Measurements from ENCODE around the gene MYH14. TPM values are rescaled to one million over a fixed set of nuclear protein-coding genes. Genes with fewer than 3 reads are reported as not detected.
"Not testable (repeated sequence)": the region's sequence is repeated elsewhere in the genome, so short reads cannot be mapped to it uniquely, and the experiment has no call there.

The MYH14 gene
- total RNA-seq, 2 donors from 2014 or later, result 27.0 to 31.5 TPM

- no peak for DNase-seq (ENCODE audit: low spot score)
- Histone ChIP-seq H3K27ac (no peak overlapping the region), H3K27me3 (replicated peaks; ENCODE audit: insufficient read depth) (no peaks in the 10 kb centered on the region), H3K9me3 (no peaks in the 10 kb centered on the region), H3K36me3 (no peaks in the 10 kb centered on the region), H3K4me1 (replicated peaks) (peaks cover 10% of the 10 kb centered on the region), H3K4me3 (peak overlapping the region; percentile 16 to 27)
- WGBS, result under 1% methylated on average over 63 of the region's 104 CpGs
- TF ChIP-seq POLR2A (IDR thresholded peaks at IDR 0.05) (no peak), CTCF (IDR thresholded peaks at IDR 0.05) (peak in 1 of 4 experiments; percentile 32)
- intact Hi-C loops (cut with DNase I), result no loop called here
Observed at GRCh38 chr19:50328224-50328872, 124.9 kb downstream of the MYH14 start.

GRCh38 chr19:50328873-50329145 is 125.4 kb downstream of the MYH14 start:
- H3K36me3 ChIP-seq, result no peaks in the 10 kb centered on the region
- 0% methylated on average over 15 of the region's 40 CpGs for WGBS
- H3K4me3 ChIP-seq, result peak overlapping the region; percentile 16 to 27
- no peaks in the 10 kb centered on the region for H3K27me3 ChIP-seq (replicated peaks; ENCODE audit: insufficient read depth)
- peaks cover 10% of the 10 kb centered on the region for H3K4me1 ChIP-seq (replicated peaks)
- no peaks in the 10 kb centered on the region for H3K9me3 ChIP-seq
- no peak overlapping the region for H3K27ac ChIP-seq
- DNase-seq (ENCODE audit: low spot score), result no peak
- no peak for TF ChIP-seq POLR2AphosphoS5 (IDR thresholded peaks at IDR 0.05)
- no peak for TF ChIP-seq CTCF (IDR thresholded peaks at IDR 0.05)
- TF ChIP-seq POLR2A (IDR thresholded peaks at IDR 0.05), result no peak
- intact Hi-C loops (cut with DNase I), result no loop called here

- H3K27ac ChIP-seq, result peak within 1 kb of the TSS; percentile 63 to 81
- H3K27me3 ChIP-seq (replicated peaks; ENCODE audit: insufficient read depth), result no peaks in the 10 kb centered on the region
- peaks cover 10% of the 10 kb centered on the region for H3K4me1 ChIP-seq (replicated peaks)
- peak within 1 kb of the TSS; percentile 16 to 30 for H3K4me3 ChIP-seq
- under 1% methylated on average over 39 of the region's 43 CpGs for WGBS
- no peaks in the 10 kb centered on the region for H3K9me3 ChIP-seq
- H3K36me3 ChIP-seq, result no peaks in the 10 kb centered on the region
- TF ChIP-seq CTCF (IDR thresholded peaks at IDR 0.05) (peak in 2 of 4 experiments; percentile 20 to 25), POLR2A (IDR thresholded peaks at IDR 0.05) (peak; percentile 87), POLR2AphosphoS5 (IDR thresholded peaks at IDR 0.05) (peak; percentile 95)
- intact Hi-C loops (cut with DNase I), result no loop called here
- peak; percentile 100 for DNase-seq (ENCODE audit: low spot score)
Observed at GRCh38 chr19:50329146-50329925, 125.9 kb downstream of the MYH14 start, which contains the start of gene KCNC3. KCNC3 (minus strand) TSS chr19:50329377; CDS start chr19:50329082, 295 bp downstream.

GRCh38 chr19:50329926-50330294 is 126.5 kb downstream of the MYH14 start:
- H3K4me1 ChIP-seq (replicated peaks), result peaks cover 10% of the 10 kb centered on the region
- H3K9me3 ChIP-seq; H3K27me3 ChIP-seq (replicated peaks; ENCODE audit: insufficient read depth); H3K36me3 ChIP-seq; DNase-seq (ENCODE audit: low spot score); intact Hi-C loops (cut with DNase I): not testable (repeated sequence)
- H3K4me3 ChIP-seq, result peak overlapping the region in 1 of 2 donors; percentile 11
- H3K27ac ChIP-seq, result peak overlapping the region; percentile 63 to 81
- 18% methylated on average over 18 of the region's 18 CpGs for WGBS

GRCh38 chr19:50330365-50331078 is 127.1 kb downstream of the MYH14 start:
- WGBS, result 2% methylated on average over 48 of the region's 48 CpGs
- Histone ChIP-seq H3K4me1 (replicated peaks) (peaks cover 6% of the 10 kb centered on the region), H3K4me3 (peak overlapping the region; percentile 12 to 30), H3K36me3 (no peaks in the 10 kb centered on the region), H3K27ac (peak overlapping the region; percentile 39 to 81), H3K9me3 (no peaks in the 10 kb centered on the region), H3K27me3 (replicated peaks; ENCODE audit: insufficient read depth) (no peaks in the 10 kb centered on the region)
- intact Hi-C loops (cut with DNase I), result no loop called here
- no peak for TF ChIP-seq CTCF (IDR thresholded peaks at IDR 0.05)
- peak; percentile 43 for TF ChIP-seq POLR2A (IDR thresholded peaks at IDR 0.05)
- TF ChIP-seq POLR2AphosphoS5 (IDR thresholded peaks at IDR 0.05), result peak; percentile 56
- peak; percentile 69 for DNase-seq (ENCODE audit: low spot score)
